Hepatocyte (in vitro differentiated cells): Measurements from ENCODE around the gene PRADC1. TPM values are rescaled to one million over a fixed set of nuclear protein-coding genes. Genes with fewer than 3 reads are reported as not detected.
A peak's percentile ranks its signal among the peaks of the same experiment; 100 is the strongest.

ENCODE experiments used
- DNase-seq: peaks from one replicate; pipeline ENCODE4 v3.0.0-alpha.2; 2016; ENCODE audit warnings: low spot score
- H2AFZ ChIP-seq: fragments of 200-600 bp; sonication (generic); 2 replicates; pipeline ENCODE4 v1.6.0; 2016; ENCODE audit warnings: antibody characterized with exemption, mild to moderate bottlenecking
- H3K27ac ChIP-seq: fragments of 200-600 bp; sonication (generic); 2 replicates; pipeline ENCODE4 v1.5.1; 2016; ENCODE audit warnings: mild to moderate bottlenecking
- H3K27me3 ChIP-seq: fragments of 200-600 bp; sonication (generic); 2 replicates; pipeline ENCODE4 v1.6.1; 2016
- H3K36me3 ChIP-seq: fragments of 200-600 bp; sonication (generic); replicated peaks from 2 replicates; pipeline ENCODE4 v1.5.1; 2016; ENCODE audit warnings: low read depth; ENCODE audit not compliant: insufficient read depth
- H3K4me1 ChIP-seq: fragments of 200-600 bp; sonication (generic); 2 replicates; pipeline ENCODE4 v1.5.1; 2016; ENCODE audit warnings: mild to moderate bottlenecking, moderate library complexity; ENCODE audit not compliant: insufficient read depth
- H3K4me2 ChIP-seq: fragments of 200-600 bp; sonication (generic); 2 replicates; pipeline ENCODE4 v1.6.0; 2016
- H3K4me3 ChIP-seq: fragments of 200-600 bp; sonication (generic); 2 replicates; pipeline ENCODE4 v1.5.1; 2016; ENCODE audit warnings: mild to moderate bottlenecking
- H3K79me2 ChIP-seq: fragments of 200-600 bp; sonication (generic); 2 replicates; pipeline ENCODE4 v1.6.0; 2017; ENCODE audit warnings: mild to moderate bottlenecking
- H3K9me2 ChIP-seq: fragments of 200-600 bp; sonication (generic); replicated peaks from 2 replicates; pipeline ENCODE4 v1.6.0; 2017; ENCODE audit warnings: mild to moderate bottlenecking; ENCODE audit not compliant: insufficient read depth
- H3K9me3 ChIP-seq: fragments of 200-600 bp; sonication (generic); 2 replicates; pipeline ENCODE4 v1.5.1; 2016; ENCODE audit warnings: low read depth, mild to moderate bottlenecking
- H4K20me1 ChIP-seq: fragments of 200-600 bp; sonication (generic); 2 replicates; pipeline ENCODE4 v1.6.0; 2016; ENCODE audit warnings: mild to moderate bottlenecking; ENCODE audit not compliant: insufficient read depth, poor library complexity, severe bottlenecking
- CTCF ChIP-seq: fragments of 200-600 bp; sonication (generic); IDR thresholded peaks from 2 replicates; pipeline ENCODE4 v1.5.1; 2016; ENCODE audit warnings: antibody characterized with exemption, mild to moderate bottlenecking; ENCODE audit not compliant: poor library complexity
- EZH2 ChIP-seq: fragments of 200-600 bp; sonication (generic); IDR thresholded peaks from 2 replicates; pipeline ENCODE4 v1.6.1; 2016; ENCODE audit warnings: antibody characterized with exemption, mild to moderate bottlenecking, borderline replicate concordance
- EZH2phosphoT487 ChIP-seq: fragments of 200-600 bp; sonication (generic); IDR thresholded peaks from one replicate; pipeline ENCODE4 v1.6.1; 2018; ENCODE audit warnings: antibody characterized with exemption, mild to moderate bottlenecking, low read depth, moderate library complexity; ENCODE audit not compliant: unreplicated experiment, severe bottlenecking
- whole genome bisulfite sequencing: methylation state at CpG from one replicate; pipeline ENCODE4 v1.1.6; 2016; ENCODE audit warnings: low lambda C conversion rate; ENCODE audit errors: missing lambda C conversion rate; 5-methylcytosine and 5-hydroxymethylcytosine counted together
- polyA plus RNA-seq: library from polyadenylated mRNA; unstranded; fragments of >200 nt; fragmentation: Nextera tagmentation; extraction: Ambion mirVana; gene quantifications from 2 replicates; pipeline ENCODE4 v1.2.1, GENCODE V29; 2016
- total RNA-seq: library from RNA; depleted of rRNA; stranded (reverse); fragments of >200 nt; gene quantifications from 2 replicates; pipeline ENCODE4 v1.2.3, GENCODE V29; 2014

The PRADC1 gene
- total and polyA plus RNA-seq, 2 experiments from 2014 or later = 36.6 to 39.7 TPM

GRCh38 chr2:73272270-73272669 lies 39.2 kb upstream of the PRADC1 start:
- no peaks in the 10 kb centered on the region for H4K20me1 ChIP-seq
- no peaks in the 10 kb centered on the region for H3K9me3 ChIP-seq
- TF ChIP-seq EZH2 (no peak), CTCF (no peak), EZH2phosphoT487 (no peak)
- DNase-seq = no peak
- no peaks in the 10 kb centered on the region for H3K9me2 ChIP-seq
- H3K27me3 ChIP-seq = peaks cover 33% of the 10 kb centered on the region
- WGBS = 65% methylated on average over 1 of the region's 1 CpG
- H2AFZ ChIP-seq = no peak overlapping the region
- peaks cover 10% of the 10 kb centered on the region for H3K4me1 ChIP-seq
- H3K4me3 ChIP-seq = no peak overlapping the region
- no peak overlapping the region for H3K27ac ChIP-seq
- no peaks in the 10 kb centered on the region for H3K36me3 ChIP-seq
- H3K79me2 ChIP-seq = no peaks in the 10 kb centered on the region
- H3K4me2 ChIP-seq = no peak overlapping the region

GRCh38 chr2:73269686-73270465 lies 36.8 kb upstream of the PRADC1 start:
- Histone ChIP-seq H3K27ac (no peak overlapping the region), H3K9me3 (no peaks in the 10 kb centered on the region), H3K79me2 (no peaks in the 10 kb centered on the region), H3K4me3 (no peak overlapping the region), H3K4me2 (peak overlapping the region; percentile 95), H3K9me2 (no peaks in the 10 kb centered on the region), H2AFZ (peak overlapping the region; percentile 40), H3K27me3 (peaks cover 37% of the 10 kb centered on the region), H4K20me1 (no peaks in the 10 kb centered on the region), H3K36me3 (no peaks in the 10 kb centered on the region), H3K4me1 (peaks cover 10% of the 10 kb centered on the region)
- TF ChIP-seq CTCF (no peak), EZH2phosphoT487 (no peak), EZH2 (no peak)
- DNase-seq = no peak
- WGBS = 26% methylated on average over 22 of the region's 22 CpGs

GRCh38 chr2:73268830-73269685 lies 36.0 kb upstream of the PRADC1 start:
- Histone ChIP-seq H3K36me3 (no peaks in the 10 kb centered on the region), H3K9me2 (no peaks in the 10 kb centered on the region), H4K20me1 (no peaks in the 10 kb centered on the region), H3K27me3 (peaks cover 37% of the 10 kb centered on the region), H3K27ac (no peak overlapping the region), H3K4me2 (peak overlapping the region; percentile 95), H3K9me3 (no peaks in the 10 kb centered on the region), H2AFZ (peak overlapping the region; percentile 76), H3K4me1 (peaks cover 10% of the 10 kb centered on the region), H3K4me3 (peak overlapping the region; percentile 36), H3K79me2 (no peaks in the 10 kb centered on the region)
- TF ChIP-seq EZH2phosphoT487 (no peak), EZH2 (peak; percentile 38), CTCF (peak; percentile 40)
- WGBS = 1% methylated on average over 83 of the region's 113 CpGs
- peak; percentile 82 for DNase-seq
